ENCODE measurements around the gene HECTD4. TPM values are rescaled to one million over a fixed set of nuclear protein-coding genes. Genes with fewer than 3 reads are reported as not detected.

Gene HECTD4
- total RNA-seq, 1 experiment from 2014 or later = 65.7 TPM

DNA sequence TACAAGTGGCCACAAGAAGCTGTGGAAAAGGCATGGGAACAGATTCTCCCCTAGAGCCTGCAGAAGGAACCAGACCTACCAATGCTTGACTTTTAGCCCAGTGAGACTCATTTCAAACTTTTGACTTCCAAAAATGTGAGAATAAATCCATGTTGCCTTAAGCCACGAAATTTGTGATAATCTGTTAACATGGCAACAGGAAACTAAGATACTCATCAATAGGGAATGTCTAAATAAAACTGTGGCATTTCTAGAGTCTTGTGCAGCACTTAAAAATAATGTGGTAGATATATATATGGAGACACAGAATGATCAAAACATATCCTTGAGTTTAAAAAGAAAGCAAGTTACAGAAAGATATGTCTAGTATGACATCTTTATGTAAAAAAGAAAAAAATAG lies 12.0 kb downstream of the HECTD4 start:
- no peaks in the 10 kb centered on the region for H3K27me3 Mint-ChIP-seq (ENCODE audit: unreplicated experiment)
- TF ChIP-seq, protein P1, sequence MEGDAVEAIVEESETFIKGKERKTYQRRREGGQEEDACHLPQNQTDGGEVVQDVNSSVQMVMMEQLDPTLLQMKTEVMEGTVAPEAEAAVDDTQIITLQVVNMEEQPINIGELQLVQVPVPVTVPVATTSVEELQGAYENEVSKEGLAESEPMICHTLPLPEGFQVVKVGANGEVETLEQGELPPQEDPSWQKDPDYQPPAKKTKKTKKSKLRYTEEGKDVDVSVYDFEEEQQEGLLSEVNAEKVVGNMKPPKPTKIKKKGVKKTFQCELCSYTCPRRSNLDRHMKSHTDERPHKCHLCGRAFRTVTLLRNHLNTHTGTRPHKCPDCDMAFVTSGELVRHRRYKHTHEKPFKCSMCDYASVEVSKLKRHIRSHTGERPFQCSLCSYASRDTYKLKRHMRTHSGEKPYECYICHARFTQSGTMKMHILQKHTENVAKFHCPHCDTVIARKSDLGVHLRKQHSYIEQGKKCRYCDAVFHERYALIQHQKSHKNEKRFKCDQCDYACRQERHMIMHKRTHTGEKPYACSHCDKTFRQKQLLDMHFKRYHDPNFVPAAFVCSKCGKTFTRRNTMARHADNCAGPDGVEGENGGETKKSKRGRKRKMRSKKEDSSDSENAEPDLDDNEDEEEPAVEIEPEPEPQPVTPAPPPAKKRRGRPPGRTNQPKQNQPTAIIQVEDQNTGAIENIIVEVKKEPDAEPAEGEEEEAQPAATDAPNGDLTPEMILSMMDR (IDR thresholded peaks at IDR 0.05; ENCODE audit: unreplicated experiment) = no peak
- no peaks in the 10 kb centered on the region for H3K9me3 Mint-ChIP-seq (ENCODE audit: low read depth, unreplicated experiment)
- CTCF ChIA-PET = no interaction called here
- no peaks in the 10 kb centered on the region for H3K36me3 Mint-ChIP-seq (ENCODE audit: insufficient read depth, unreplicated experiment)
- H3K4me1 Mint-ChIP-seq (ENCODE audit: low read depth, unreplicated experiment) = peaks cover 18% of the 10 kb centered on the region
- no TSS peak for BruUV-seq (replicated peaks)
- intact Hi-C loops (cut with micrococcal nuclease; ENCODE audit: unreplicated experiment) = no loop called here
- H3K4me3 Mint-ChIP-seq (ENCODE audit: low read depth, unreplicated experiment) = no peak overlapping the region
- H3K27ac Mint-ChIP-seq (ENCODE audit: unreplicated experiment) = no peak overlapping the region
- no peak for DNase-seq

GRCh38 chr12:112368856-112369255 lies 13.4 kb downstream of the HECTD4 start:
- CTCF ChIA-PET = interaction anchor here (0.6 kb wide), 1 partner anchor 41 kb away, joined by 4 read pairs; no protein-coding TSS in a partner anchor
- H3K4me1 Mint-ChIP-seq (ENCODE audit: low read depth, unreplicated experiment) = peaks cover 18% of the 10 kb centered on the region
- no peaks in the 10 kb centered on the region for H3K36me3 Mint-ChIP-seq (ENCODE audit: insufficient read depth, unreplicated experiment)
- H3K27me3 Mint-ChIP-seq (ENCODE audit: unreplicated experiment) = no peaks in the 10 kb centered on the region
- no peak for DNase-seq
- BruUV-seq (replicated peaks) = no TSS peak
- H3K4me3 Mint-ChIP-seq (ENCODE audit: low read depth, unreplicated experiment) = no peak overlapping the region
- intact Hi-C loops (cut with micrococcal nuclease; ENCODE audit: unreplicated experiment) = no loop called here
- no peaks in the 10 kb centered on the region for H3K9me3 Mint-ChIP-seq (ENCODE audit: low read depth, unreplicated experiment)
- no peak overlapping the region for H3K27ac Mint-ChIP-seq (ENCODE audit: unreplicated experiment)
- TF ChIP-seq, protein P1 (IDR thresholded peaks at IDR 0.05; ENCODE audit: unreplicated experiment) = no peak

DNA sequence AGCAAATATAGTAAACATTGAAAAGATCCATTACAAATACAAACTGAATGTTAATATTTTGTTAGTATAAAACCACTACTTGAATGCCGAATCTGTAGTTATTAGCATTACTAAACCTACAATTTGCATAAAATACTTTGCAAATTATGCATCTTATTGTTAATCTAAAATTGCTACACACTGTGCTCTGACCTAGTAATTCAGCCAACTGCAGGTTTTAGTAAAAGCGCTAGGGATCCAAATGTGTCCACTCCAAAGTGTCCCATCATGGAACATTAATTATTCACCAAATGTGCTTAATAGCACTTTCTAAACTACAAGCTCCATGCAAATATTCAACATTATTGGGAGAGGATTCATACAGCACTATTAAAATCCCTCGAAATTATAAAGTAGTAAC lies 14.3 kb downstream of the HECTD4 start:
- TF ChIP-seq, protein P1 (IDR thresholded peaks at IDR 0.05; ENCODE audit: unreplicated experiment) = no peak
- H3K9me3 Mint-ChIP-seq (ENCODE audit: low read depth, unreplicated experiment) = no peaks in the 10 kb centered on the region
- H3K4me3 Mint-ChIP-seq (ENCODE audit: low read depth, unreplicated experiment) = no peak overlapping the region
- peaks cover 18% of the 10 kb centered on the region for H3K4me1 Mint-ChIP-seq (ENCODE audit: low read depth, unreplicated experiment)
- no peaks in the 10 kb centered on the region for H3K27me3 Mint-ChIP-seq (ENCODE audit: unreplicated experiment)
- DNase-seq = no peak
- intact Hi-C loops (cut with micrococcal nuclease; ENCODE audit: unreplicated experiment) = no loop called here
- no peaks in the 10 kb centered on the region for H3K36me3 Mint-ChIP-seq (ENCODE audit: insufficient read depth, unreplicated experiment)
- no peak overlapping the region for H3K27ac Mint-ChIP-seq (ENCODE audit: unreplicated experiment)
- CTCF ChIA-PET = no interaction called here
- BruUV-seq (replicated peaks) = no TSS peak

DNA sequence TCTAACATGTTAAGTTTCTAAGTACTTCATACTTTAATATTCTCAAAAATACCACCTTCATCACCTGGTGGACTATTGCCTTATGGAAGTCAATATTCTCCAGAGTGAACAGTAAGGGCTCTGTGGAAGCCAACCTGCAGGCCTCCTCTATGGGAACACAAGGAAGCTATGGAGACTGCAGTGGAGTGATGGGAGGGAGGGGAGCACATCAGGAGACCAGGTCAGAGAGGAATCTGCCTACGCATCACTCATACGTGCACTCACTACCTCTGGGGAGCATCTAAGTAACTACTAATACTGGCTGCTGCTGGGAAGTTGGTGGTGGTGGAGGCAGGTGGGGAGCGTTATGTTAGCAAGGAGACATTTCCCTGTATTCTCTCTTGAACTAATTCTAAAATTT lies 19.9 kb downstream of the HECTD4 start:
- Mint-ChIP-seq H3K27me3 (ENCODE audit: unreplicated experiment) (no peaks in the 10 kb centered on the region), H3K36me3 (ENCODE audit: insufficient read depth, unreplicated experiment) (no peaks in the 10 kb centered on the region), H3K9me3 (ENCODE audit: low read depth, unreplicated experiment) (no peaks in the 10 kb centered on the region), H3K4me1 (ENCODE audit: low read depth, unreplicated experiment) (no peaks in the 10 kb centered on the region), H3K27ac (ENCODE audit: unreplicated experiment) (no peak overlapping the region), H3K4me3 (ENCODE audit: low read depth, unreplicated experiment) (no peak overlapping the region)
- intact Hi-C loops (cut with micrococcal nuclease; ENCODE audit: unreplicated experiment) = no loop called here
- TF ChIP-seq, protein P1 (IDR thresholded peaks at IDR 0.05; ENCODE audit: unreplicated experiment) = no peak
- DNase-seq = no peak
- CTCF ChIA-PET = no interaction called here
- BruUV-seq (replicated peaks) = no TSS peak

Data from Calu3 (cell line).